Liver (tissue), 9 donors: ENCODE data around the gene HNRNPUL1. TPM values are rescaled to one million over a fixed set of nuclear protein-coding genes. Genes with fewer than 3 reads are reported as not detected.

ENCODE experiments used
- DNase-seq: peaks from one replicate; pipeline ENCODE4 v3.0.0-alpha.2; 2017; ENCODE audit warnings: low spot score
- H3K27ac ChIP-seq, 2 donors: one replicate each; pipeline ENCODE4 v1.7.0; 2013; ENCODE audit warnings: inconsistent platforms in 2 of 2, low read length in 2 of 2, control low read depth in 1 of 2, low read depth in 1 of 2, mild to moderate bottlenecking in 1 of 2
- H3K27me3 ChIP-seq, 4 donors: one replicate each; pipeline versions ENCODE4 v1.6.1 to v1.7.0; 2013; ENCODE audit warnings: low read length in 3 of 4, inconsistent platforms in 1 of 4, mild to moderate bottlenecking in 1 of 4, moderate library complexity in 1 of 4; ENCODE audit not compliant: control insufficient read depth in 4 of 4, insufficient read depth in 4 of 4
- H3K36me3 ChIP-seq, 4 donors: one replicate each; pipeline versions ENCODE4 v1.6.1 to v1.7.0; 2013; ENCODE audit warnings: low read length in 3 of 4, mild to moderate bottlenecking in 3 of 4, low read depth in 1 of 4, moderate library complexity in 1 of 4; ENCODE audit not compliant: control insufficient read depth in 4 of 4, insufficient read depth in 3 of 4
- H3K4me1 ChIP-seq, 4 donors: one replicate each; pipeline versions ENCODE4 v1.6.1 to v1.7.0; 2013; ENCODE audit warnings: low read length in 3 of 4, mild to moderate bottlenecking in 3 of 4, moderate library complexity in 1 of 4; ENCODE audit not compliant: control insufficient read depth in 4 of 4, insufficient read depth in 4 of 4
- H3K4me3 ChIP-seq, 3 donors: one replicate each; pipeline versions ENCODE4 v1.6.1 to v1.7.0; 2013; ENCODE audit warnings: low read length in 3 of 3, control low read depth in 1 of 3, low read depth in 1 of 3, mild to moderate bottlenecking in 1 of 3
- H3K9ac ChIP-seq, 2 donors: one replicate each; pipeline ENCODE4 v1.7.0; 2013; ENCODE audit warnings: low read length in 2 of 2, mild to moderate bottlenecking in 2 of 2, moderate library complexity in 2 of 2, control low read depth in 1 of 2, low read depth in 1 of 2
- H3K9me3 ChIP-seq, 4 donors: one replicate each; pipeline versions ENCODE4 v1.6.1 to v1.7.0; 2013; ENCODE audit warnings: low read length in 3 of 4; ENCODE audit not compliant: control insufficient read depth in 4 of 4
- ATF3 ChIP-seq: IDR thresholded peaks from 2 replicates; pipeline ENCODE4 v1.6.1; 2016; ENCODE audit warnings: antibody characterized with exemption
- CTCF ChIP-seq: fragments of 150-350 bp; IDR thresholded peaks from 2 replicates; pipeline ENCODE4 v1.5.1; 2017; ENCODE audit warnings: improper control_type of control experiment, low read depth, low read length; ENCODE audit not compliant: missing input control
- EGR1 ChIP-seq, 2 donors: IDR thresholded peaks; 2 replicates each; pipeline ENCODE4 v1.6.1; 2016 to 2018; ENCODE audit warnings: antibody characterized with exemption in 2 of 2, low read depth in 2 of 2
- FOXA1 ChIP-seq: IDR thresholded peaks from 2 replicates; pipeline ENCODE4 v1.6.1; 2016; ENCODE audit warnings: antibody characterized with exemption
- FOXA2 ChIP-seq: IDR thresholded peaks from 2 replicates; pipeline ENCODE4 v1.6.1; 2016; ENCODE audit warnings: antibody characterized with exemption
- GABPA ChIP-seq, 2 donors: IDR thresholded peaks in 1 of 2; conservative IDR thresholded peaks in 1 of 2; 2 replicates each; pipeline ENCODE4 v1.6.1; 2016; ENCODE audit warnings: antibody characterized with exemption in 2 of 2, mild to moderate bottlenecking in 1 of 2, moderate library complexity in 1 of 2
- HNF4A ChIP-seq, 2 donors: conservative IDR thresholded peaks; 2 replicates each; pipeline ENCODE4 v1.6.1; 2016; ENCODE audit warnings: antibody characterized with exemption in 2 of 2, mild to moderate bottlenecking in 2 of 2
- HNF4G ChIP-seq: IDR thresholded peaks from 2 replicates; pipeline ENCODE4 v1.6.1; 2016; ENCODE audit warnings: antibody characterized with exemption
- JUND ChIP-seq, 2 donors: IDR thresholded peaks; 2 replicates each; pipeline ENCODE4 v1.6.1; 2016; ENCODE audit warnings: antibody characterized with exemption in 2 of 2
- MAX ChIP-seq: IDR thresholded peaks from 2 replicates; pipeline ENCODE4 v1.6.1; 2016; ENCODE audit warnings: antibody characterized with exemption
- NR2F2 ChIP-seq: IDR thresholded peaks from 2 replicates; pipeline ENCODE4 v1.6.1; 2016; ENCODE audit warnings: antibody characterized with exemption
- RAD21 ChIP-seq, 2 donors: IDR thresholded peaks; 2 replicates each; pipeline ENCODE4 v1.6.1; 2016; ENCODE audit warnings: antibody characterized with exemption in 2 of 2, mild to moderate bottlenecking in 2 of 2
- REST ChIP-seq: IDR thresholded peaks from 2 replicates; pipeline ENCODE4 v1.6.1; 2016; ENCODE audit warnings: antibody characterized with exemption, mild to moderate bottlenecking
- RXRA ChIP-seq, 2 donors: IDR thresholded peaks; 2 replicates each; pipeline ENCODE4 v1.6.1; 2017 to 2018; ENCODE audit warnings: antibody characterized with exemption in 2 of 2, mild to moderate bottlenecking in 1 of 2
- SP1 ChIP-seq: IDR thresholded peaks from 2 replicates; pipeline ENCODE4 v1.6.1; 2018; ENCODE audit warnings: antibody characterized with exemption, mild to moderate bottlenecking
- TAF1 ChIP-seq: conservative IDR thresholded peaks from 2 replicates; pipeline ENCODE4 v1.6.1; 2016; ENCODE audit warnings: antibody characterized with exemption, mild to moderate bottlenecking
- YY1 ChIP-seq: IDR thresholded peaks from 2 replicates; pipeline ENCODE4 v1.6.1; 2016; ENCODE audit warnings: antibody characterized with exemption, mild to moderate bottlenecking
- ZBTB33 ChIP-seq: IDR thresholded peaks from 2 replicates; pipeline ENCODE4 v1.6.1; 2016; ENCODE audit warnings: antibody characterized with exemption
- WGBS: extraction: QIAGEN DNeasy Blood & Tissue Kit; methylation state at CpG from one replicate; pipeline ENCODE4 v1.1.7; 2013; 5-methylcytosine and 5-hydroxymethylcytosine counted together
- polyA plus RNA-seq, 2 donors: library from polyadenylated mRNA; stranded (reverse) in 1 of 2; unstranded in 1 of 2; fragments of 200-250 nt in 1 of 2; fragments of >200 nt in 1 of 2; fragmentation: Nextera tagmentation in 1 of 2; extraction: Ambion mirVana in 1 of 2; gene quantifications; one replicate each; pipeline versions ENCODE4 v1.2.1 to v1.2.3, GENCODE V29; 2013 to 2015
- total RNA-seq, 2 donors: library from RNA; depleted of rRNA; stranded (reverse); fragments of >200 nt; gene quantifications; one replicate each; pipeline ENCODE4 v1.2.3, GENCODE V29; 2014
- donor health status: healthy.
- donor health status: healthy.
- donor health status: healthy.
- donor health status: healthy.
- donor health status: healthy.

The HNRNPUL1 gene
- total and polyA plus RNA-seq, 4 donors, result 34.9 to 80.2 (median 45.7) TPM

GRCh38 chr19:41269571-41269970 lies 5.4 kb downstream of the HNRNPUL1 start (continued):
- no peak for TF ChIP-seq ZBTB33
- TF ChIP-seq SP1, result no peak
- no peak for TF ChIP-seq HNF4A (conservative IDR thresholded peaks at IDR 0.05)
- TF ChIP-seq JUND (IDR thresholded peaks at IDR 0.05), result no peak
- no peak for TF ChIP-seq RAD21 (IDR thresholded peaks at IDR 0.05)
- no peak for TF ChIP-seq TAF1

- Histone ChIP-seq H3K4me1 (no peaks in the 10 kb centered on the region), H3K9ac (no peak overlapping the region), H3K4me3 (no peak overlapping the region), H3K27me3 (no peaks in the 10 kb centered on the region), H3K36me3 (peaks cover 31 to 87% (median 78%) of the 10 kb centered on the region in 4 donors), H3K27ac (no peak overlapping the region), H3K9me3 (no peaks in the 10 kb centered on the region)
- no peak for DNase-seq
- 90% methylated on average over 6 of the region's 6 CpGs for WGBS
- no peak for TF ChIP-seq HNF4G
- no peak for TF ChIP-seq GABPA (IDR thresholded peaks at IDR 0.05 in 1 of 2, conservative IDR thresholded peaks at IDR 0.05 in 1 of 2)
- no peak for TF ChIP-seq TAF1
Observed at GRCh38 chr19:41273076-41273475, 8.9 kb downstream of the HNRNPUL1 start.

GRCh38 chr19:41274802-41275201 lies 10.6 kb downstream of the HNRNPUL1 start:
- no peak for DNase-seq
- no peak for TF ChIP-seq RXRA (IDR thresholded peaks at IDR 0.05)
- TF ChIP-seq MAX, result no peak
- no peak for TF ChIP-seq TAF1
- no peak for TF ChIP-seq GABPA (IDR thresholded peaks at IDR 0.05 in 1 of 2, conservative IDR thresholded peaks at IDR 0.05 in 1 of 2)
- TF ChIP-seq ATF3, result no peak
- TF ChIP-seq FOXA2, result no peak
- no peak for TF ChIP-seq REST
- TF ChIP-seq HNF4A (conservative IDR thresholded peaks at IDR 0.05), result no peak
- TF ChIP-seq FOXA1, result no peak
- TF ChIP-seq JUND (IDR thresholded peaks at IDR 0.05), result no peak
- no peak for TF ChIP-seq ZBTB33
- no peak for TF ChIP-seq CTCF
- no peak for TF ChIP-seq NR2F2
- TF ChIP-seq YY1, result no peak
- no peak for TF ChIP-seq EGR1 (IDR thresholded peaks at IDR 0.05; ENCODE audit: low read depth in 2 of 2)
- no peak for TF ChIP-seq HNF4G
- no peak for TF ChIP-seq RAD21 (IDR thresholded peaks at IDR 0.05)
- TF ChIP-seq SP1, result no peak
- no peak overlapping the region for H3K9ac ChIP-seq
- no peak overlapping the region for H3K27ac ChIP-seq
- no peaks in the 10 kb centered on the region for H3K9me3 ChIP-seq
- WGBS, result 95% methylated on average over 5 of the region's 5 CpGs
- H3K27me3 ChIP-seq, result no peaks in the 10 kb centered on the region
- H3K4me1 ChIP-seq, result no peaks in the 10 kb centered on the region
- H3K36me3 ChIP-seq, result peaks cover 36 to 89% (median 81%) of the 10 kb centered on the region in 4 donors
- H3K4me3 ChIP-seq, result no peak overlapping the region
